Activated T-cell treated with anti-CD3 and anti-CD28 coated beads, Interleukin-2, amount 50 U/mL, for 1 hour (primary cell): ENCODE results near the gene ZSCAN30.

Source experiments
- DNase-seq: peaks from one replicate; pipeline ENCODE4 v3.0.0-alpha.2; 2020

The ZSCAN30 gene

DNA sequence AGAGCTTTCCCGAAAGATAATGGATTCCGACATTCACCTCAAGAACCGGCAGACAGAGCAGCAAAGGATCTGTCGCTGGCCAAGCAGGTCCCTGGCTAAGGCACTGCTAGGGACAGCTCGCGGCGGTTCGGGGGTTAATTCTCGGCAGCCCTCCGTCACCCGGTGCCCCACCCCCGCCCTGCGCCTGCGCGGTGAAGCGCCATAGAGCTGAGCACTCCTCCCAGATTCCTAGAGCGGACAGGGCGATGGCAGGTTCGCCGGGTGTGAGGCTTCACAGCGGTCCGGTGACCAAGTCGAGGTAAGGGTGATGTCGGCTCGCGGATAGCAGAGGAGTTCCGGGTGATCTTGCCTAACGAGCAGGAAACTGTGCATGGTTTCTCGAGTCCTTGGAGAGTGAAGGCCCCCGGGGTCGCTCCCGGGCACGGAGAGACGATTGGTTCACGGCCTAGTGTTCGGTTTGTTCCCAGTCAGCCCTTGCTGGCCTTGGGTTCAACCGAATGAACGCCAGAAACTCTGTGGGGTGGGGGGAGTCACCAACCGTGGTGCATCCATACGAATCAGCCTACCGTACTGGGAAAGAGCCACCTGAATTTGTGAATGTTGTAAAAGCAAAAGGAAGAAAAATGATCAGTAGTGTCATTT, at the start of gene ZSCAN30:
Gene ZSCAN30 (minus strand): TSS at position 136 of the 642 bp plus-strand sequence. CDS start 25,877 bp downstream, outside the sequence.
- DNase-seq = peak; percentile 99

DNA sequence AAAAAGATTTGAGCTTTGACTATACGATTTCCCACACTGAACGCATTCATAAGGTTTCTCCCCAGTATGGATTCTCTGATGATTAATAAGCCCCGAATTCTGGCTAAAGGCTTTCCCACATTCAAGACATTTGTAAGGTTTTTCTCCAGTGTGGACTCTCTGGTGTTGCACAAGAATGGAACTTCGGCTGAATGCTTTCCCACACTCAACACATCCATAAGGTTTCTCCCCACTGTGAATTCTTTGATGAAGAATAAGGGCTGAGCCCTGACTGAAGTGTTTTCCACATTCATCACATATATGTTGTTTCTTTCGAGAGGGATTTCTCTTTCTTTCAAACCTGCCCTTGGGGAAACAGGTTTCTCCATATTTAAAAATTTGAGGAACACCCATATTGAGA, 47.3 kb upstream of the ZSCAN30 start:
- DNase-seq = no peak

DNA sequence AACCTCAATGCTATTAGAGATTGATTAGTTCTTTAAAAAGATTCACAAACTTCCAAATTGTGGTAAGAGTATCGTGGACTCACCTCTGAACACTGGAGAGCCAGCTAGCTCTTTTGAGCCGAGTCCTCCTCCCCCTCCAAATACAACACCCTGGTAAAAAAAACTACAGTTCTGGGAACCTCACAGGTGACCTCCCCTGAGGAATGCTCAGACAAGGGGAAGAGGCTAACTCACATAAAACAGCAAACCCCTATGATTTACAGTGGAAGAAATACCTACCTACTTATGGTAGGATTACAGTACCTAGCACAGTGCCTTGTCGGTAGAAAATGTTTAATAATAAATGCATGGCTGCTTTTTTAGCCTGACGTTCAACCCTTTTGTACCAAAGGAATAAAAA, 45.8 kb upstream of the ZSCAN30 start:
- DNase-seq = no peak

DNA sequence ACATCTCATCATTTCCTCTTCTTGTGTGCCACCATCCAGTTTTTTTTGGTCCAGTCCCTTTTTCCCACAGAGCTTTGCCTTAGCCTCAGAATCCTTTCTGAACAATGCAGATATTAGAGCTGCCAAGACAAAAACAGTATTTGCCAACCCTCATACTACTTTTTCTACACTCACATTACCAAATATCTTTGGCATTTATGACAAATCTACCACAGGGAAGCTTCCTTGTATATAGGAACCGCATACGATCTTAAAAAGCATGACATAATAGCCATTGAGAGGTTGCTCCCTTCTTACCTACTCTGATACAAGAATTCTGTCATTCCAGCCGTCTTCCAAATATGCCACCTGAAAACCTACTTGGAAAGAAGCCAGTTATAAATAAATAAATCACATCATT, 44.8 kb upstream of the ZSCAN30 start:
- DNase-seq = no peak

DNA sequence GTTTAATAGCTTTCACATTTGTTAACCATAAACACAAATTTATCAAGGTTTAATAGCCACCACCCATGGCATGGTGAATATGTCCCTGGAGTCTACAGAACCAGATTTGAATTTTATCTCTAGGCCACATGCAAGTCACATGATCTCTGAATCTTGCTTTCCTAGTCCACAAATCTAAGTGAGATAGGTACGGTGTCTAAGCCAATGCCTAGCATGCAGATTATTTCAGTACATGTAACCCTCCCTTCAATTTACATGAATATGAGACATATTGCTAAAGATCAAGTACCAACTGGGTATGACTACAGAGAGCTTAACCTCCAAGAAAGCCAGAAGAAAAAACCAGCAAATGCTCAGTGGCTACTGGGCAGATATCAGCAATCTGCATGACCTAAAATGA, 44.2 kb upstream of the ZSCAN30 start:
- DNase-seq = no peak

DNA sequence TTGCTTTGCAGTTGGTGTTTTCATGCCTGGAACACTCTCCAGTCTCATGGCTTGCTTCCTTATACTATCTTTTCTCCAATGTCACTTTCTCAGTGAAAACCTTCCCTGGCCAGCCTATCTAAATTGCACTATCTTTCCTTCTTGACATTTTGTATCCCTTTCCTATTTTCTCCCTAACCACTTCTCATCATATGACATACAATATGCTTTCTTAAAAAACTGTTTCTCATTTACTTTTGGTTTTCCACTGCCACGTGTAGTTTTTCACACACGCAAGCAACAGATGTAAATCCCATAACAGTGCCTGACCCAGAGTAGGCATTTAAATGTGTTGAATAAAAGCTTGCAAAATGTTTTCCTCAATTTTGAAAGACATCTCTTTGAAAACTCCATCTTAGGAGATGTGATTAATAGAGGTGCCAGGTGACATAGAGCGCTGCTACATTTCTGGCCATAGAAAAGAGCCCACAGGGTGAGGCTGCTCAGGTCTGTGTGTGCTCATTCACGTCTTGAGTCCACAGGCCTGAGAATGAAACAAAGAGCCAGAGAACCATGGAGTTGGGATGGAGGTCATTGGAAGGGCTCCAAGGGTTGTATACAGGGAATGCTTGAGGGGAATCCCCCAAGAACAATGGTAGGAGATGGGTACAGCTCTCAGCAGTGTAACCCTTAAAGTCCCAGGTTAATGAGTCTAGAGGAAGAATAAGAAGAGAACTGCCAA, 41.5 kb upstream of the ZSCAN30 start:
- DNase-seq = no peak

DNA sequence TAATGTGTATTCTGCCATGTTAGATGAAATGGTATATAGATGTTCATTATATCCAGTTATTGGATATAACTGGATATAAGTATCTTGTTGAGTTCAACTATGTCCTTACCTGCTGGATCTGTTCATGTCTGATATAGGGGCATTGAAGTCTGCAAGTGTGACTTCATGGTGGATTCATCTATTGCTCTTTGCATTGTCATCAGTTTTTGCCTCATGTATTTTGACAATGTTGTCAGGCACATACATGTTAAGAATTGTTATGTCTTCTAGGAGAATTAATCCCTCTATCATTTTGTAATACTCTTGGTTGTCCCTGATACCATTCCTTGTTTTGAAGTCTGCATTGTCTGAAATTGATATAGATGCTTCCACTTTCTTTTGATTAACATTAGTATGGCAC, 38.8 kb upstream of the ZSCAN30 start:
- DNase-seq = no peak

DNA sequence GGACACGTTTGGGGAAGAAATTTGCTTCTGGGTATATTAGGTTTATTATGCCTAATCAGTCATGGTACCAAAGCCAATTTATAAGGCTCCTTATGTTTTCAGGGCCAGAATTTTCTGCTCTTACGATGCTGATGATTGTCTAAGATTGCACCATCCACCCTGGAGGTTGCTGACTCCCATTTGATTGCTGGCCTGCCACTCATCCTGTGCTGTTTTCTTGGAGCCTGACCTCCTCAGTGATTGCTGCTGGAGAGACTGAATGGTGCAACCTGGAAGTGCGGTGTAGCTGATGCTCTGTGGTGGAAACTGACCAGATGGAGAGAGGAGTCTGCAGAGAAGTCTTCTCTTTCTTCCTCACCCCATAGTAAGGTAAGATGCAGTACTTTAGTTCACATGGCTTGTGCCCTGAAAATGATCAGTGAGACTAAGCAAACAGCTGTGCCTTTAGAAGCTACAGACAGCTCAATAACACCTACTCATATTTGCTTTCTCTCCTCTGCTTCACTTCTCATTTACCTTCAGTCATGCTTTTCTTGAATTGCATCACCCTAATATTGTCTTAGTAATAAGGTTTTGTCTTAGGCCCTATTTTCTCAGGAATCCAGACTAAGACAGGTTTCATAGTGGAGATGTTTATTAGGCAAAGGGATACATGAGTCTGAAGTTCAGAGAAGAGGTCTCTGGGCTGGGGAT, 36.8 kb upstream of the ZSCAN30 start:
- no peak for DNase-seq

DNA sequence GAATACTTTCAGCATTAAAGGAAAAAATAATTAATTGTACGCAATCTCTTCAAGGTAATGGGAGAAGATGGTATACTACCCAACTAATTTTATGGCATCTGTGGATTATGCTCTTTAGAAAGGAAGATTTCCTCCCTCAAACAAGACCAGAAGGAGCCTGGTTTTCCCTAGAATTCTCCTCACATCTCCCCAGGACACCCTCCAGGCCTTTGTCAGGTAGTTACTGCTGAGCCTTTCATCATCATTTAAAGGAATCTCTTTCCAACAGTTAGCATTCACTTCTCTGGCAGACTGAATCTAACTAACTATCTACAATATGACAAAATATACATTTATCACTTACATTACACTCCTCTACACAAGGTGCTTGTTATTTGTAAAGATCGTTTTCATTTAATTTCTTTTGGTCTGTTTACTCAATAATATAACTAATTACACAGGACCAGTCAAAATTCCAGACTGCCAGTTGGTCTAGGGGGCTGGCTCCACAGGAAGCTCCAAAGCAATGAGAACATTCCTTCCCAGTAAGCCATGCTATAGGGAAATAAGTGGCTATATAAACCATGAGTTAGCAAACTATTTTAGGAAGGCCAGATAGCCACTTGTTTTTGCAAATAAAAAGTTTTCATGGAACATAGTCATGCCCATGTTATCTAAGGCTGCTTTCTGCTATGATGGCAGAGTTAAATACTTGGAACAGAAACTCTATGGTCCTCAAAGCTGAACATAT, 35.1 kb upstream of the ZSCAN30 start:
- no peak for DNase-seq

DNA sequence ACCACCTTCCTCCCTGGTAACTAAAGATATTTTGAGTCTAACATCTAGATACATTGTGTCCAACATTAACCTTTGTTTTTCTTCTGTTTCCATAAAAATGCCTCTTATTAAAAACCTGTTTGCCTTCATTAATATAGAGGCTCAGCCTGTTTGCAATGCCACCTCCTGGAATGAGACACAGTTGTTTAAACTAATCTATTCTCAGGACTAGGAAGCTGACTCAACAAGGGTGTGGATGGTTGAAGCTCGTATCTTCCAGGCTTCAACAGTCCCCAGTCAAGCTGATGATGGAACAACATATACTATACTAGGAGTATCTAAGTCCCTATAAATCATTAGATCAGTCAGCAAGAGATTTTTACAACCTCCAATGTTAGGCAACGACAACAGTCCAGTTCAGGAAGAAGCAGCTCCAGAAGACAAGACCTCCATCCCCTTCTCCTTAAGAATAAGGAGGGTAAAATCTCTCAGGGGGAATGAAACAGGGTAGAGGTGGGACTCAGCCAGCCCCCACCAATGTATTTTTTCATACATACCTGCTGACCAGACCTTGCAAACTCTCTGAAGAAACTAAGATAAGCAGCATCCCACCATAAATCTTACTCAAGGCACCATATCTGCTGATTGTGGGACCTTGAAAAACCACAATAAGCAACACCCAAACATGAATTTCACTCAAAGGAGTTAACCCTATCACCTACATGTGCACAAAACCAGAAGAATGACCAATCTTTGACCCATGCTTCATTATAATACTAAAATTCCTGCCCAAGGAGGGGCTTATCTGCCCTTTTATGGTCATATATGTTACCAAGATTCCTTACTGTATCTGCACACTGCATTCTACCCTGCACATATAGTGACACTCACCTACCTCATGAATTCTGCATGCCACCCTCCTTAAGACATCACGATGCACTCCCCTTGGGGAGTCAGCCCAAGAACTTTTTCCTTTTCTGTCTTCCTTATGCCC, 32.7 kb upstream of the ZSCAN30 start:
- no peak for DNase-seq

DNA sequence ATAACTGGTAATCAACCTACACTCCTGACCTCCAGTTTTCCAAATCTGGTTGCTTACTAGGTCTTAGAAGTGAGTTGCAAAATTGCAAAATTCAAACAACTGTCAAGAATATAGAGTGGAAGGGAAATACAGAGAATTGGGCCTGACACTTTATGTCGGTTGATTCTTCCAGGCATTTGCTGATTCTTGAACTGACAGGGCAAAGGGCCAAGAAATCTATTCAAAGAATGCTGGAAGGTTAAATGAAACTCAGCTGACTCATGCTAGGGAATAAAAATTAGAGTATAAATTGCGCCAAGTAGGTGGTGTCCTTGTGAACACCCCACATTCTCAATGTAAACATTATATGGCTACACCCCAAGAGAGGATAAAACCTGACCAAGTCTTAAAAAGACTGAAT, 21.5 kb upstream of the ZSCAN30 start:
- no peak for DNase-seq

DNA sequence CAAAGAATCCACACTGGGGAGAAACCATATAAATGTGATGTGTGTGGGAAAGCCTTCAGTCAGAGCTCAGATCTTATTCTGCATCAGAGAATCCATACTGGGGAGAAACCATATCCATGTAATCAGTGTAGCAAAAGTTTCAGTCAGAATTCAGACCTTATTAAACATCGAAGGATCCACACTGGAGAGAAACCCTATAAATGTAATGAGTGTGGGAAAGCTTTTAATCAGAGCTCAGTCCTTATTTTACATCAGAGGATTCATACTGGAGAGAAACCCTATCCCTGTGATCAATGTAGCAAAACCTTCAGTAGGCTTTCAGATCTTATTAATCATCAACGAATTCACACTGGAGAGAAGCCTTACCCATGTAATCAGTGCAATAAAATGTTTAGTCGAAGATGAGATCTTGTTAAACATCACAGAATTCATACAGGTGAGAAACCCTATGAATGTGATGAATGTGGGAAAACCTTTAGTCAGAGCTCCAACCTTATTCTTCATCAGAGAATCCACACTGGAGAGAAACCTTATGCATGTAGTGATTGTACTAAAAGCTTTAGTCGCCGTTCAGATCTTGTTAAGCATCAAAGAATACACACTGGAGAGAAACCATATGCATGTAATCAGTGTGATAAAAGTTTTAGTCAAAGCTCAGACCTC, 16.7 kb upstream of the ZSCAN30 start:
- DNase-seq = no peak

DNA sequence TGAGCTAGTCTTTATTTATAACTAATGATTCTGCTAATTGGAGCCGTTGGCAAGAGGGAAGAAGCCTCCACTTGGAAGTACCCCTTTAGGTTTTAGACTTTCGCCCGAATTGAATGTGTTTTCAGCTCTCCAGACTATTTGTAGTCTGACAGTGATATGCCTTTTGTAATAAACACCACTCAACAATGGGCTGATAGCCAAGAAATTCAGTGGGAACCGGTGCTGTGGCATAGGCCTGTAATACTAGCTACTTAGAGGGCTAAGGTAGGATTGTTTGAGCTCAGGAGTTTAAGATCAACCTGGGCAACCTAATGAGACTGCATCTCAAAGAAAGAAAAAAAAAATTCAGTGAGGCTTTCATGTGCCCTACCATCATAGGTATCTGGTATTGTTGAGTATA, 13.6 kb upstream of the ZSCAN30 start:
- no peak for DNase-seq

DNA sequence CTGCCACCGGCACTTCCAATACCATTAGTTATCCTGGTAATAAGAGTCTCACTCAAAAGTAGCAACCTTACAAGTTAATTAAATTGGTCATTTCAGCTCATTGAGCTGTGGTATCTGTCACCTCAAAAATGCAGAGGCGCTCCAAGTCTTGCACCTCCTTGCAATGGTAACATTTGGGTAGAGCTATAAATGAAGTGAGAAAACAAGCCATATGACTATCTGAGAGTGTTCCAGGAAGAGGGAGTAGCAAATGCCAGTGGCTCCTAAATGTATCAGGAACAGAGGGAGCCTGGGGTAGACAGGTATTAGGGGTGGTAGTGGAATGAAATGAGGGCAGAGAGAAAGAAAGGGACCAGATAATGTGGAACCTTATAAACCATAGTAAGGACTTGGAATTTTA, 6.0 kb upstream of the ZSCAN30 start:
- no peak for DNase-seq

DNA sequence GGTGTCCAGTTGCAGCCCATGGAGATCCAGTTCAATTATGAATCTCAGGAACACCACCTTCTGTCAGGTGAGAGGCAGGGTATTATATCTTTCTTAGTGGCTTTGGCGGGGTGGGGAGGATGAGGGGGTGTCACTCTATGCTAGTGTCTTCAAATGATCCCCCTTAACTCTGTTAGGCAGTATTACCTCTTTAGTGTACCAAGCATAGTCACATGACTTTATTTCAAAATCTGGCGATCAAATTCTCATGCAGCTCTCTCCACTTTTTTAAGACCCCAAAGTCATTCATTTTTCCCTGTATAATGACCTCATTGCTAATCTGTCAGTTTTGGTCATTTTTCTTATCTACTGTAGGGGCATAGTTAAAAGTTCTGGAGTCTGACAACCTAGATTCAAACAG, 1.1 kb upstream of the ZSCAN30 start:
- DNase-seq = no peak

DNA sequence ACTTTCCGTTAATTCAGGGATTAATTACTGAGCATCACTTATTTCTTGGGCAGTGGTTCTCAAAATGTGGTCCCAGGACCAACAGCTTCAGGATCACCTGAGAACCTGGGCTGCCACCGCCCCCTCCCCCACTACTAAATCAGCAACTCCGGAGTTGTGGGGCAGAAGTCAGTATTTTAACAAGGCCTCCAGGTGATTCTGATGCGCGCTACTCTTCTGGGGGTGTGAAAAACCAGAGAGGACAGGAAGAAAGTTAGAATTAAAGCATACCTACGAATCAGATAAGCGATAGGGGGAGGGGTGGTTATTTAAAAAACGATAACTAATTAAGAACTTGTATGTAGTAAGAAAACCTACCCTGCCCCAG, 319 bp downstream of the ZSCAN30 start:
- DNase-seq = no peak

DNA sequence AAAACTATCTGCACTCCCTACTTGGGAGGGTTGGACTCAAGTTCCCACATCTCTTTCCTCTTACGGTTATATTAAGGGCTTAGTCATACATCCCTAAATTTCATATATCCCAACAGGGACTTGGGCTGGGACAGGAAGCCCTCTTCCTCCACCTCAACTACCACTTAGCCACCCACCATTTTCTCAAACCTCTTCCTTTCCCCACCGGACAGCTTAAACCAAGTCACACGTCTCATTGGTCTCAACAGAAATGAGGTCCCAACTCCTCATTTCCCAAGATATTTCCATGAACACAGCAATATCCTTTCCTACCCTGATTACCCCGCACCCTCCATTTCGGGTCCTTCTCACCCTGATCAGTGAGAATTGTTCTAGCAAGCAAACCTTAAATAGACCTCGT, 736 bp downstream of the ZSCAN30 start:
- DNase-seq = no peak

DNA sequence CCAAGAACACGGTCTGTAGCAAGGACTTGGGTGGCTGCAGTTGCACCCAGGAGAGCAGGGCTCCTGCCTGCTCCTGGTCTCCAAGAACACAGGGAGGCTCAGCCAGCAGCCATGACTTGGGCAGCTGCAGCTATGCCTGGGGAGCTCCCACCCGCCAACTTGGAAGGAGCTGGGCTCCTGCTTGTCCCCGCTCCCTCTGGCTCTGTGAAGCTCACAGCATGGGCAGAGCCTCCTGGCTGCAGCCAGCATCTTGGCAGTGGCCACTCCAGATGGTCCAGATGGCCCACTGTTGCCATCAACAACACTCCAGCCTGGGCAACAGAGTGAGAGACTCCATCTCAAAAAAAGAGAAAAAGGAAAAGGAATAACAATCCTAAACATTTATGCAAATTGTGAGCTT, 5.2 kb downstream of the ZSCAN30 start:
- no peak for DNase-seq

DNA sequence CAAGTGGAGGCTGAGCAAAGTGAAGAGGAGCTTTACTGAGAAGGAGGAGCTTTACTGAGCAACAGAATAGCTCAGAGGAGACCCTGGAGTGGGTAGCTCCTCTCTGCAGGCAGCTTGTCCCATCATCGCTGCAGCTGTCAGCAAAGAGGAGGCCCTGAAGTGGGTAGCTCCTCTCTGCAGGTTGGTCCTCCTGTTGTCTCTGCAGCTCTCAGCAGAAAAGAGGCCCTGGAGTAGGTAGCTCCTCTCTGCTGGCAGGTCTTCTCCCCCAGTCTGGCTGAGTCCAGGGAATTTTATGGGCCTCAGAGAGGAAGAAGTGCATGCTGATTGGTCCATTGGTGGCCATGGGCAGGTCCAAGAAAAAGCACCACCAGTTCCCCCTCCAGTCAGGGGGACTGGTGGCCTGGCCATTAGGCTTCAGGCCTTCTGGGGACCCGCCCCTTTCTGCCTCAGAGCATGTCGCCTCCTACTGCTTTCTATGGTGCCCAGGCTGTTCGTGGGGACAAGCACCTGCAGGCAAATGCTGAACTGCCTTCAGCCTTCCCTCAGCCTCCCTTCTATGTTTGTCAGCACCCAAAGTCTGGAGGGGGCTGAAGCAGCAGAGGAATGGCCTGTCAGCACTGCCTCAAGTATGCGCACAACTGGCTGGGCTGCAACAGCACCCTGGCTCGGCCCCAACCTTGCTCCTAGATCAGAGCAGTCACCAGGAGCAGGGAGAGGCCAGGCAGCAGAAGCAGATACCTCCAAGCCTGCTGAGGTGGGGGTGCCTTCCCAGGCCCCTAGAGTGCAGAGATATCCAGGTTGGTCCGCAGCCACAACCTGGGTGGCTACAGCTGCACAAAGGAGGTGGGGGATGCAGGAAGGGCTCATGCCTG, 5.9 kb downstream of the ZSCAN30 start:
- DNase-seq = no peak

DNA sequence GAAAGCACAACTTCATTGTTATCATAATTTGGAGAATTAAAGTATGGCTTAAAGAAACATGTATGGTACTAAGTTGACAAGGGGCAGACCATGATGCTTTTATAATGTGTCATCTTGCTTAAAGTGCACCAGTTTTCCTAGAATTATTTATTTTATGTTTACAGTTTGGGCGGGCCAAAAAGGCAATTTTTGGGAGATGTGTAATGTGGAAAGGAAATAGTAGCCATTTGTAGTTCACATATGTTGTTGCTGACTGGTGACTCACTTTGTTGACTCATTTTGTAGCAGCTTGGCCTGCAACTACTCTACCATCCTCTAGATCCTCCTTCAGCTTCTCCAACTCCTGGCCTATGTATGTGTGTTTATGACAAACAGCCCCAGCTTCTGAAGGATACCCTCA, 7.7 kb downstream of the ZSCAN30 start:
- DNase-seq = no peak

DNA sequence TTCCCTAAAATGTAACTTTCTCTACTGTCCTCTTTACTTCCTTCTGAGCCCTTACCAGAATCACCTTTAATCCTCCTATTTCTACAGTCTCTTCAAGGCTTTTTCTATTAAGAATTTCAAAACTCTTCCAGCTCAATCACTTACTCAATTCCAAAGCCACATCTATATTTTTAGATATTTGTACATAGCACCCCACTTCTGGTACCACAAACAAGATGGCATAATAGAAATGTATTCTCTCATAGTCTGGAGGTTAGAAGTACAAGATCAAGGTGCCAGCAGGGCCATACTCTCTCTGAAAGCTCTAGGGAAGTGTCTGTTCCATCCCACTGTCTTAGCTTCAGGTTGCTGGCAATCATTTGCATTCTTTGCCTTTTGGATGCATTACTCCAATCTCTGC, 11.1 kb downstream of the ZSCAN30 start:
- no peak for DNase-seq
